ENCODE measurements around the gene USP14. TPM values are rescaled to one million over a fixed set of nuclear protein-coding genes. Genes with fewer than 3 reads are reported as not detected.

USP14 gene
- polyA plus RNA-seq, 10 donors: 50.3 to 71.9 (median 58.0) TPM

GRCh38 chr18:156514-157230 is 1.7 kb upstream of the USP14 start:
- DNase-seq: no peak

DNA sequence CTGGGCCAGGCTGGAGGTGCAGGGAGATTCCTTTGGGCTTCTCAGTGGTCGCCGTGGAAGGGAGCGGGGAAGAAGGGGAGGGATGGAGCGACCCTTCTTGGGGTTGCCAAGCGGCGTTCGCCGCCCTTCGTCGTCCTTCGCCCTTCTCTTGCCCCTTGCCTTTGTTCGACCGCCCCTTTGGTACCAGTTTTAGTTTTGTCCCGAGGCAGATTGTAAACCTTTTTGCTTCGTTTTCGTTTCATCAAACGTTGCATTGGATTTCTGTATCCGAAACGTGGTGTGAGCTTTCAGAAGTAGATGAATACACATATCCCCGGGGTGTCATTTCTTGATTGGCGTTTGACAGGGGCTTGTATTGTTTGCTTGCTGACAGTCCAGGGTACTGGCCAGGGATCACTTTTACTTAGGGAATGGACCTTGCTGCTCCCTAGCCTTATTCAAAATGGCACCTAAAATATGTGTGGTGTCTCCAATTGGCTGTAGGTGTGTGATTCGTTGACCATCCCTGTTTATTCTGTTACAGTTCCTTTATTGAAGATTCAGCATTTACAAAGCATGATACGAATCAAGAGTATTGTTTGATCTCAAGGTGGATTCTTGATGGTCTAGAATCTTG is 788 bp downstream of the USP14 start:
- peak in 1 of 3 donors; percentile 4 for DNase-seq

- no peak for DNase-seq
Observed at GRCh38 chr18:159933-160332, 1.6 kb downstream of the USP14 start.

DNA sequence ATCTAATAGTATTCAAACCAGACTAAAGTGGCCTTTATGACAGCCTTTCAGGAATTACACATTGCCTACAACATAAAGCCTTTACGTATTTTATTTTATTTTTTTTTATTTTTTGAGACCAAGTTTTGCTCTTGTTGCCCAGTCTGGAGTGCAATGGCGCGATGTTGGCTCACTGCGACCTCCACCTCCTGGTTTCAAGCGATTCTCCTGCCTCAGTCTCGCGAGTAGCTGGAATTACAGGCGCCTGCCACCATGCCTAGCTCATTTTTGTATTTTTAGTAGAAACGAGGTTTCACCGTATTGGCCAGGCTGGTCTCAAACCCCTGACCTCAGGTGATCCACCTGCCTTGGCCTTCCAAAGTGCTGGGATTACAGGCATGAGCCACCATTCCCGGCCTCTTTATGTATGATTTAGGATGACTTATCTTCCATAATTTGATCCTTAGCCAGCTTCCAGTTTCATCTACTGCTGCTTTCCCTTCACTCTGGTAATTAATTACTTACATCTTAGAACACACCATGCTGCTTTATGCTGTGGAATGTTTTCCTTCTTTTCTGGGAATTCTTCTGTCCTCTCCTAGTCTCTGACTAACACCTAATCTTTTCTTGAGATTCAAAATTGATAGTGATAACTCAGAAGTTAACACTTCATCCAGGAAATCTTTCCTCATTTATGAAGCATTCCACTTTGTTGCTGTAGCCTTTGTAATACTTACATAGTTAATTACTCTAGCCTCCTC is 2.6 kb downstream of the USP14 start:
- DNase-seq: no peak

DNA sequence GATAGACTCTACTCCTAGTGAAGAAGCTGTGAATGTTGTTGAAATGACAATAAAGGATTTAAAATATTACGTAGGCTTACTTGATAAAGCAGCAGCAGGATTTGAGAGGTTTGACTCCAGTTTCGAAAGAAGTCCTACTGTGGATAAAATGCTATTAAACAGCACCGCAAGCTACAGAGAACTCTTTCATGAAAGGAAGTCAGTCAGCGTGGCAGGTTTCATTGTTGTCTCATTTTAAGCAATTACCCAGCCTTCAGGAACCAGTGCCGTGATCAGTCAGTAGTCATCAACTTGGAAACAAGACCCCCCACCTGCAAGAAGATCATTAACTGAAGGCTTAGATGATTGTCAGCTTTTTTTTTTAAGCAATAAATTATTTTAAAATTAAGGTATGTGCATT is 14.0 kb downstream of the USP14 start:
- DNase-seq: no peak

DNA sequence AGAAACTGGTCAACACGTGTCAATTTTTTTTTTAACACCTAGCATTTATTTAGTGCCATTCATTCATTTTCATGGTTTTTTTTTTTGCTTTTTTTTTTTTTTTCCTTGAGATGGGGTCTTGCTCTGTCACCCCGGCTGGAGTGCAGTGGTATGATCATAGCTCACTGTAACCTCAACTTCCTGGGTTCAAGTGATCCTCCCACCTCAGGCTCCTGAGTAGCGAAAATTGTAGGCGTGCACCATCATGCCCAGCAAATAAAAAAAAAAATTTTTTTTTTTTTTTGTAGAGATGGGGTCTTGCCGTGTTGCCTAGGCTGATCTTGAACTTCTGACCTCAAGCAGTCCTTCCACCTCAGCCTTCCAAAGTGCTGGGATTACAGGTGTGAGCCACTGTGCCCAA is 21.1 kb downstream of the USP14 start:
- DNase-seq: no peak

- DNase-seq: no peak
Observed at GRCh38 chr18:181711-182110, 23.4 kb downstream of the USP14 start.

- DNase-seq: peak in 2 of 3 donors; percentile 6 to 28
Observed at GRCh38 chr18:183769-184168, 25.4 kb downstream of the USP14 start.

DNA sequence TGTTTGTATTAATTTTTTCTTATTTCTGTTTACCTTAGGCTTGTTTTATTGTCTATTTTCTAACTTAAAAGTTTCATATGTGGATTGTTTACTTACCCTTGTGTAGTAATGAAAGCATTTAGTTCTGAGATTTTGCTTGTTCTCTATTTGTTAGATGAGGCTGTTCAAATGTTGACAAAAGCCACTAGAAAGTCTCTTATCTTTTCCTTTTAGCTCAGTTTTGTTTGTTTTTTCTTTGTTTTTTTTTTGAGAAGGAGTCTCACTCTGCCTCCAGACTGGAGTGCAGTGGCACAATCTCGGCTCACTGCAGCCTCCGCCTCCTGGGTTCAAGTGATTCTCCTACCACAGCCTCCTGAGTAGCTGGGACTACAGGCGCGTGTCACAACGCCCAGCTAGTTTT is 30.9 kb downstream of the USP14 start:
- DNase-seq: no peak

DNA sequence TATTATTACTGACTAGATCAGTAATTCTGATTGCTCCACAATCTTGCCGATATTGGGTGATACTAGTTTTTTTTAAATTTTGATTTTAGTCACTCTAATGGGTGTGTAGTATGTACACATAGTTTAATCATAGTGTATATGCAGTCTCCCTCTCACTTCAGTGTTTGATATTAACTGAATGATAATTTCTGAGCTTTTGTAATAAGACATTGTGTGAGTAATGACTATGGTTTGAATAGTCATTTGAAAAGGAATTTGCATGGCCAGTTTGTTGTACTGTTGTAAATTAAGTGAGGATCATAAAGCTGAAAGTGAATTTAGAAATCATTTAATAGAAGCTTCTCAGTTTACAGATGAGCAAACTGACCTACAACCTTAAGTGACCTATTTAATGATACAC is 33.4 kb downstream of the USP14 start:
- DNase-seq: no peak

DNA sequence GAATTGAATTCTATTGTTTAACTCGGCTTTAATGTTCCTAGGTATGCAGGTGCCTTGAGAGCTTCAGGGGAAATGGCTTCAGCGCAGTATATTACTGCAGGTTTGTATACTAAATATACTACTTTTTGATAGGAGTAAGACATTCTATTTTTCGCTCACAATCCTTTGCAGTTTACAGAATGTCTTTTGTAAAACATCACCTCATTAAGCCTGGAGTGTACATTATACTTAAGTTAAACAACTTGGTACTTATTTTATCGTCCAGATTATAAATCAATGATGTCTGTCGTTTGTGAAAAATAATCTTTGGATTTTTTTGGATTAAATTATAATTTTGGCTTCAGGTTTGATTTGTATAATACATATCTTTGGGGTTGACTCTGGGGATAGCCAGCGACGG is 34.4 kb downstream of the USP14 start:
- no peak for DNase-seq

- no peak for DNase-seq
Observed at GRCh38 chr18:195651-196050, 37.3 kb downstream of the USP14 start.

DNA sequence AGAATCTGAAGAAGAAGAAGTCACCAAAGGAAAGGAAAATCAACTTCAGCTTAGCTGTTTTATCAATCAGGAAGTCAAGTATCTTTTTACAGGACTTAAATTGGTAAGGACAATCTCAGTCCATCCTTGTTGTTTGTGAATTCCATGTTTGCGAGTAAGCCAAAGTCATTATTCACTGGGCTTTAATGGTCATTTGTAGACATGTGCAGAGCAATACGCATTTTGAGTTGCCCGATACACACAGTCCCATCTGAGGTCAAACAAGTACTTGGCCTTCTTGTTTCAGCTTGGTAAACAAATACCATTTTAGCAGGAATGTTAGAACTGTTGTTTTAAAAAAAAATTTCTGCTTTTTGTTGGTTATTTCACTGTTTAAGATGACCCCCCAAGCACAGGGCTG is 40.9 kb downstream of the USP14 start:
- no peak for DNase-seq

DNA sequence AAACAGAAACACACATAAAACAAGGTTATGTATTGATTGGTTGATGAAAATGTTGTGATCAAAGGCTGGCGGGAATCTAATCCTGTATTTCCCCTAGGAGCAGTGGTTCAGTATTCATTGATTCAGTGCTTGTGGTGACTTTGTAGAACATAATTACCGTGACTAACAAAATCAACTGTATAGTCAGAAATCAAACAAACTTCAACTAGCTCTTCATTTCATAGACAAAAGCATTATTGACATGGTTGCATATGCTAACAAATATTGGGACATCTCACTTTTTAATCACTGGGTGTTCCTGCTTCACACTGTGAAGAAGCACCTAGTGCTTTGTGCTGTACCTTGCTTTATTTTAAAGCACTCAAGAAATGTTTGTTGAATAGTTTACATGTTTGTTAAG is 41.4 kb downstream of the USP14 start:
- no peak for DNase-seq

DNA sequence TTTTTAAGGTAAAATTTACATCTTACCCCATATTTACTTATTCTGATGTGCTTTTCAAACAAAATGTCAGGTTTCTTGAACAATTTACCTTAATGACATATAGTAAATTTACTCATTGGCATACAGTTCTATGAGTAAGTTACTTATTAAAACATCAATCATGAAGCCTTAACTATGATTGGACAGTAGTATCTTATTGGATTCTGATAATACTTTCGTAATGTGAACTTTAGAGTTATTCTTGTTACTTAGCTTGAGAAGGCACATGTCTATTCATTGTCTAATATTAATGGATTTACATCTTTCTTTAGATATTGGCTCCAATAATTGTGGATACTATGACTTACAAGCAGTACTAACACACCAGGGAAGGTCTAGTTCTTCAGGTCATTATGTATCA is 51.7 kb downstream of the USP14 start:
- no peak for DNase-seq

GRCh38 chr18:210733-211132 is 52.4 kb downstream of the USP14 start:
- DNase-seq: no peak

- DNase-seq: no peak
Observed at GRCh38 chr18:211582-211981, 53.2 kb downstream of the USP14 start.

DNA sequence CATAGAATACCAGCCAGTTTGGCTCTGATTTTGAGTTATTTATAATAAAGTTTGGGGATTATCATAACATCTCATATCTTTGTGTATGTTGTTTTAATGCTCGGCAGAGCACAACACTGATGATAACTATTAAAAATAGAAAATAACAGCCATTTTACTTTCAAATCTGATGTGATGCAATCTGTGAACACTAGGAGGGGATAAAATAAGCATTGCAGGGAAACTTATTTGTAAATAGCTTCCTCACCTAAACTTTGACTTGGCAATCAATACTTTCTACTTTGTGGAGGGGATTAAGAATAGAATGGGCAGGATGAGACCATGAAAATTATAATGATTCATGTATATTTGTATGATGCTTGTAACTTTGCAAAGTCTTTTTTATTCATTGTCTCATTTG is 54.4 kb downstream of the USP14 start:
- DNase-seq: no peak

DNA sequence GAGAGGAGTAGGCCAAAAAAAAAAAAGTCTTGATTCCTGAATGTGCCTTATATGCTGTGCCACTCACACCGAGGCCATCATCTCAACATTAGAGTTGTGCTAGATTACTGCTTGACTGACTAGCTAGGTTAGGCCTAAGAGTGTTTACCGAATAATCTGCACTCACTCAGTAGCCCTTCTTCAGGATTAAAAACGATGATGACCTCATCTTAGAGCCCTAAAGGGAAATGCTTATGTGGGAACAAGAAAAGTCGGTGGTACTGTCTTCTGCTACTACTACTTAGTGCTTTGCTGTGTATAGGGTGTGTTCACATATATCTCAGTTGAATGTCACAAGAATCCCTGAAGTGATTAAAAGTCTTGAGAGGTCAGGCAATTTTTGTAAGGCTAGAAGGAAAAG is 55.1 kb downstream of the USP14 start:
- no peak for DNase-seq

DNA sequence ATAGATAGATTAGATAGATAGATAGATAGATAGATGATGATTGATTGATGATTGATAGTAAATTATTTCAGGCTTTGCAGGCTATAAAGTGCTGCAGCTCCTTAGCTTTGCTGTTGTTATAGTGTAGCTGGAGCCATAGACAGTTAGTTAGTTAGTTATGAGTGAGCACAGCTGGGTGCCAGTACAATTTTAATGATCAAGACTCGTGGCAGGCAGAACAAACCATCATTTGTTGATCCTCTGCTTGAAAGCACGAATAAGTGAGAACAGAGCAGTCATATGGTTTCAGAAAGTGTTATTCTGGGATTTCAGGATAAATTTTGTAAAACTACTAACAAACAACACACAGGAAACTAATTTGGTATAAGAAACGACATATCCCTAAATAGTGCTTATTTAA is 55.6 kb downstream of the USP14 start:
- no peak for DNase-seq

- DNase-seq: no peak
Observed at GRCh38 chr18:215448-216010, 57.2 kb downstream of the USP14 start.

- DNase-seq: no peak
Observed at GRCh38 chr18:217532-218336, 59.4 kb downstream of the USP14 start.
